Measurements from ENCODE around the gene RSU1.

RSU1 gene

DNA sequence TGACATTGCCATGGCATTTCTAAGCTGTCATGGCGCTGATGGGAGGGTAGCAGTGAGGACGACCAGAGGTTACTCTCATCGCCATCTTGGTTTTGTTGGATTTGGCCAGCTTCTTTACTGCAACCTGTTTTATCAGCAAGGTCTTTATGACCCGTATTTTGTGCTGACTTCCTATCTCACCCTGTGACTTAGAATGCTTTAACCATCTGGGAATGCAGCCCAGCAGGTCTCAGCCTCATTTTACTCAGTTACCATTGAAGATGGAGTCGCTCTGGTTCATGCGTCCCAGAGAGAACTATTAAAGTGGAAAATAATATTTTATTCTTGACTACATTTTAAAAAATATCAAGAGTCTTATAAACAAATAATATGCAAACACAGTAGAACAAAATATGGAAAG lies 131.7 kb downstream of the RSU1 start:
- DNase-seq (ENCODE audit: low read depth in 3 of 3, low spot score in 1 of 3): no peak

DNA sequence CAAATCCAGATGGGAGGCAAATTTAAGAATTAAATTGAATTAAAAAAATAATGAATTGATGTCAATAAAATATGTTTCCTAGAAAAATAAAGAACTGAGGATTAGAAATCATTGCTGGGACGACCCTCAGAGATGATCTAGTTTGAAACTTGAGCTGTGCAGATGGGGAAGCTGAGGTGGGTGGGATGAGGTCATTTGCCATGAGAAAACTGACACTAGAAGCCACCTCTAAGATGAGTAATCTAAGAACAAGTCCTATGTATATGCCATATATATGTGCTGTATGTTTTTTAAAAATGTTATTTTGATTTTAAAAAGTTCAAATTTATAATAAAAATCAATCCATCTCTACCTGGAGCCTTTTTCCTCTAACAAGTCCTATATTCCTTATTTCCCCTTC lies 135.7 kb downstream of the RSU1 start:
- no peak for DNase-seq (ENCODE audit: low read depth in 3 of 3, low spot score in 1 of 3)

DNA sequence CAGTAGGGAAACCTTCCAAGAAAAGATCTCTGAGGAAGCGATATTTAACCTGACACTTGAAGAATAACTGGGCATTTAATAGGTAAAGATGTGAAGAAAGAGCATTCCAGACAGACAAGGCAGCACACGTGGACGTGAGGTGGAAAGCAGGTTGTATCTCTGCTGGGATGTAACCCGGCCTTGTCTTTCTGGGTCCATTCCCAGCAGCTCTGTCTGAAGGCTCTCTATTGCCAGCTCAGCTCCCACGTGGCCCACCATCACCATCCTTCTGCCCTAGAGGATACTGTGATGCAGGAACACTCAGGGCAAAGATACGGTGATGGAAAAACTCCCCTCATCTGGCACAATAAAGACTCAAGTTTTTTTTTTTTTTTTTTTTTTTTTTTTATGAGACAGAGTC lies 137.7 kb downstream of the RSU1 start:
- DNase-seq (ENCODE audit: low read depth in 3 of 3, low spot score in 1 of 3): no peak

DNA sequence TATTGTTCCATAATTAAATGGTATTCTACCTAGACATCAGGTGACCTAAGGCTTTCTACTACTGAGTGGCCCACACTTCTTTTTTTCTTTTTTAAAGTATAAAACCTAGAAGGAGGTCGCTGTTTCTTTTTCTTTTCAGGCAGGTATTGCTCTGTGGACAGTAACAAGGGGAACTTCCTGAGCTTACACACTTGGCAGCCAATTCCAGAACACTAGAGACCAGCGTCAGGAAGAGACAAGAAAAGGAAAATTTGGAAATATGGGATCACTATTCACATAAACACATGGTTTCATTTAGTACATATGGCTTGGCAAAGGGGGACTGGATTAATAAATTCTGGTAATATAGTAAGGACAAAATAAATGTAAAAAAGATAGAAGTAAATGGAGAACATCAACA lies 141.9 kb downstream of the RSU1 start:
- DNase-seq (ENCODE audit: low read depth in 3 of 3, low spot score in 1 of 3): no peak

GRCh38 chr10:16674147-16674703 lies 143.0 kb downstream of the RSU1 start:
- no peak for DNase-seq (ENCODE audit: low read depth in 3 of 3, low spot score in 1 of 3)

- DNase-seq (ENCODE audit: low read depth in 3 of 3, low spot score in 1 of 3): no peak
Measured at GRCh38 chr10:16673443-16673842, 143.8 kb downstream of the RSU1 start.

DNA sequence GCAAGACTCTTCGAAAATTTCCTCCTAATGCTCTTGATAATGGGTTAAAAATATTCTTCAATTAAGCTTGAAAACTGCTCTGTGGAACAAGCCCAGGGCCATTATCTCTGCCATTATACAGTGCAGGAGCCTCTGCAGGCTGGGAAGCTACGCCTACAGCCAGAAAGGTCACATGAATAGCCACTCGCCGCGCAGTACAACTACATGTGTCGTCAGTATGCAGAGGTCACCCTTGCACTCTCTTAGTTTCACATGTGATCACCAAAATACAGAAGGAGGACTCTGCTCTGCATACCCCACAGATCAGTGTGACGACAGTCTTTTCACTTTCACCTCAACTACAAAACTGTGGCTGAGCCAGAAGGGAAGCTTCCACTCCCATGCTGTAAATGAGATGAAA lies 153.8 kb downstream of the RSU1 start:
- DNase-seq (ENCODE audit: low read depth in 3 of 3, low spot score in 1 of 3): no peak

DNA sequence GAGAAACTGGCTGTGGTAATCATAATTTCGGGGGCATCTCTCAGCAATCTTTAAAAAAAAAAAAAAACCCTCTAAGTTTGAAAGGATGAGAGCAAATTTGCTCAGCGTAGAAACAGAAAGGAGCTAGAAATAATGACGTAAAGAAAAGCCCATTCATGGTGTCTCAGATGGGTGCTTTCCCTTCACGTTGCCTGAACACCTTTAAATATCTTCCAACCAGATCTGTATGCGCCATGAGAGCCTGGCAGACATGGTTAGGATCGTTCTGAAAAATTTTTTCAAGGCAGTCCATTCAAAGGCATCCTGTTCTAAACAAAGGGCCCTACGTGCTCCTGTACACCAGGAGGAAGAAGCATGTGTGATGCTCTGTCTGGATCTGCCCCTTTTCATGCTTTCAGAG lies 154.3 kb downstream of the RSU1 start:
- no peak for DNase-seq (ENCODE audit: low read depth in 3 of 3, low spot score in 1 of 3)

DNA sequence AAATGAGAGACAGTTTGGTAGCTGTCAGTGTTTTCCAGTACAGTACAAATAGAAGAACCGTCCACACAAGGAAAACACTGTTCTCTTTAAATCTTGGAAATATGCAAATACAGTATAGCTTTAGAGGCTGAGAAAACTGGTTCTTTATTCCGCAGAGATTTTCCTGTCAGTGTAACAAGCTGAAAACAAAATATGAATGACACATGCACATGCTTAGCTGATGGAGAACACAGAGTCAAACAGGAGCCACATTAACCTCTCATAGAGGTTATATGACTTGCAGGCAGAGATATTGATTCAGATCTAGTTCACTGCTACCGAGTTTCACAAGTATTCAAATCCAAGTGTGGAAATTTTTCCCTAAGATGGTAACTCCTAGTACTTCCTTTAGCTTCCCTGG lies 160.3 kb downstream of the RSU1 start:
- DNase-seq (ENCODE audit: low read depth in 3 of 3, low spot score in 1 of 3): no peak

GRCh38 chr10:16653224-16653623 lies 164.0 kb downstream of the RSU1 start:
- no peak for DNase-seq (ENCODE audit: low read depth in 3 of 3, low spot score in 1 of 3)

GRCh38 chr10:16652154-16652553 lies 165.1 kb downstream of the RSU1 start:
- DNase-seq (ENCODE audit: low read depth in 3 of 3, low spot score in 1 of 3): no peak

DNA sequence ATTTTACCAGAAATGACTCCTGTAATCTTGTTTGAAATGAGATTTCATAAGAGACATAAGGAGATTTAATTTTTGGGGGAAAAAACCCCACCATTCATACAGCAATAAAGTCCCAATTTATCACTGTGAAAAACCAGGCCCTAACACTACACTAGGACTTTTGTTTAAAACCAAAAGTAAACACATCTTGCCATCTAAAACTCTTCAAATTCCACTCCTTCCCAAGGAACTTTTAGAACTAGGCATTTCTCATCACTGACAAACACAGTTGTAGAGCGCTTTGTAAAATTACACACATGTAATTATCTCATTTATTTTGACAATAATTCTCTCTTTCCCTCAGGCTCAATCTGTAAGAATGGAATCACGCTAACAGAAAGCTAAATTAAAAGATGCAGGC lies 167.5 kb downstream of the RSU1 start:
- DNase-seq (ENCODE audit: low read depth in 3 of 3, low spot score in 1 of 3): no peak

GRCh38 chr10:16648366-16648765 lies 168.9 kb downstream of the RSU1 start:
- no peak for DNase-seq (ENCODE audit: low read depth in 3 of 3, low spot score in 1 of 3)

- DNase-seq (ENCODE audit: low read depth in 3 of 3, low spot score in 1 of 3): no peak
Measured at GRCh38 chr10:16646181-16647059, 170.8 kb downstream of the RSU1 start.

- no peak for DNase-seq (ENCODE audit: low read depth in 3 of 3, low spot score in 1 of 3)
Measured at GRCh38 chr10:16644146-16644545, 173.1 kb downstream of the RSU1 start.

- DNase-seq (ENCODE audit: low read depth in 3 of 3, low spot score in 1 of 3): no peak
Measured at GRCh38 chr10:16643502-16643901, 173.7 kb downstream of the RSU1 start.

DNA sequence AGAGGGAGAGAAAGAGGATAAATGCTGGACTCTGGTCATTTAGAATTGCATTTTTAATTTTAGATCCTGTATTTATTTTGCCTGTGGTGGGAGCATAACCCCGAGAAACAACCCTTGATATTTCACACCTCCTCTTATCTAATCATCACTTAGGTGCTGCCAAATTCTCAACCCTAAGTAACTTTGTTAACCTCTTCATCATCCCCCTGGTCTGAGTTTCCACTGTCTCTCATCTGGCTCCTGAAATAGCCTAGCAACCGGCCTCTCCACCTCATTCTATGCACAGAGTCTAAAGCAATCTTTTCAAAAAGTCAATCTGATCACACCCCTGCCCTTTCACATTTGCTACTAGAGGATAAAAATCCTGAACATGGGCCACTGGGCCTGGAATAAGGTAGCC lies 177.1 kb downstream of the RSU1 start:
- no peak for DNase-seq (ENCODE audit: low read depth in 3 of 3, low spot score in 1 of 3)

DNA sequence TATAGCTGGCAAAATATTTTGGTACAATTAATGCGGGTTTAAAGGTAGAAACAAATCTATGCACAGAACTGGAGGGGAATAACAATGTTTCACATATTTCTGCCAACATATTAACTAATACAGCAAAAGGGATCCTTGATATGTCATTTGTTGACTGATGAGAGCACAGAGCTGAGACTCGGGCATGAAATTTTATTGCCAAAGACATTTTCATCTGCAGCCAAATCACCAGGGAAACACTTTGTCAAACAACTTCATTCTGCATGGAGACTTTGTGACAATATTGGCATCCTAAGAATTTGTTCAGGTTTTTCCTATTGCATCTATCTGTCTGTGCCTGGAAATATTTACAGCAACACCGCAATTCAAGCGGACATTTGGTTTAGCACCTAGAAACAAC lies 177.8 kb downstream of the RSU1 start:
- DNase-seq (ENCODE audit: low read depth in 3 of 3, low spot score in 1 of 3): no peak

GRCh38 chr10:16632996-16633395 lies 184.2 kb downstream of the RSU1 start:
- no peak for DNase-seq (ENCODE audit: low read depth in 3 of 3, low spot score in 1 of 3)

- DNase-seq (ENCODE audit: low read depth in 3 of 3, low spot score in 1 of 3): no peak
Measured at GRCh38 chr10:16626697-16627096, 190.5 kb downstream of the RSU1 start.

DNA sequence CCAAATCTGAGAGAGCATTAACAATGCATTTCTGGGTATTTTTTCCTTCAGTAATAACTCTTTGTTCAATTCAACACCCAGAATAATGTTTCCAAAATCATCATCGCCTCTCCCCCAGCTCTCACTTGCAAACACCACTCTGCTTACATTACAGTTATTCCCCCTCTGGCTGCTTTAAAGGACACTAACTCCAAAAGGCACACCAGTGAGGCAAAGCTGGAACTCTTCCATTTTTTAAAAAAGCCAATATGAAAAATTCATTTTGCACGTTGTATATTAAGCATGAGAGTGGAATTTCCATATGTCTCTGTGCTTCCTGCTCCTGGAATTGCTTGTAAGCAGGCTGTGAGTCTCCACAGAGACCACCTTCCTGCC lies 204.3 kb downstream of the RSU1 start:
- no peak for DNase-seq (ENCODE audit: low read depth in 3 of 3, low spot score in 1 of 3)

DNA sequence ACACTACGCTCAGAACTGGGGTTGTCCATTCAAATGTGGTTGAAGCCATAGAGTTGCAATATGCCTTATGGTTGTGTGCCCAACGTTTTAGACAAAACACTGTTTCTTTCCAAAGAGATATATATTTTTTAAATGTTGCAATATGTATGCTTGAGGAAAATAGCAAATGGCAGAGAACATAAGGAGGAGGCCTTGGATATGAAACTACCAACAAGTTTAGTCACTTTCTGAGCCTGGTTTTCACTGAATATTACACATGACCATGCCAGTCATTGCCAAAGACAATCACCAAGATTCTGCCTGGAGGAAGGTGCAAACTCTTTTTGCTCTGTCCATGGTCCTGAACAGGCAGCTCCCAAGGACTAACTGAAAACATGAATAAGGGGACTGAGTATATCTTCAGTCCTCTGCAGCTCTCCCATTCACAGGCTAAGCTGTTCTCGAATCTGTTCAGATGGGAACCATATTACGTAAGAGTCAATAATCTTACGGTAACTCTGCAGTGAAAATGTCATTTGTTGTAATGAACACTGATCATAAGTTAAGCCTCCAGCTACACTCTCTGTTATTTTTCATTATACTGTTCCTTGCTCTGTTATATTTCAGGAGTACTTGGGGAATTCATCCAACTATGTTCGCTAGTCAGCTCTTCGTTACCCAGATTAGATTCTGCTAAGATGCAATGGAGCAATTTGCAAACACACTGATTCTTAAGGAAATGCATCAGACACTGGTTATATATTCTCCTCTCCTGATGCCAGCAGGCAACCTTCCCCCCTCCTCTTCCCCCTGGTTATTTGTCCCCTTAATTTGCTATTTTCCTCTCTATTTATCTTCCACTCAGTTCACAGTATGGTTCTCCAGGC lies 204.9 kb downstream of the RSU1 start:
- no peak for DNase-seq (ENCODE audit: low read depth in 3 of 3, low spot score in 1 of 3)
